Suprapubic skin (tissue), 4 donors: Measurements from ENCODE around the gene ZNF774. TPM values are rescaled to one million over a fixed set of nuclear protein-coding genes. Genes with fewer than 3 reads are reported as not detected.
"Not testable (repeated sequence)": the region's sequence is repeated elsewhere in the genome, so short reads cannot be mapped to it uniquely, and the experiment has no call there.

ENCODE experiments used
- DNase-seq, 2 donors: peaks; one replicate each; pipeline ENCODE4 v3.0.0-alpha.2; 2019; ENCODE audit warnings: low spot score in 2 of 2
- H3K27ac ChIP-seq: fragments of 200-600 bp; sonication (generic); one replicate; pipeline ENCODE4 v1.5.1; 2019
- H3K27me3 ChIP-seq: fragments of 200-600 bp; sonication (generic); one replicate; pipeline ENCODE4 v1.5.1; 2019
- H3K36me3 ChIP-seq: fragments of 200-600 bp; sonication (generic); one replicate; pipeline ENCODE4 v1.5.1; 2019
- H3K4me1 ChIP-seq: fragments of 200-600 bp; sonication (generic); one replicate; pipeline ENCODE4 v1.5.1; 2019
- H3K4me3 ChIP-seq: fragments of 200-600 bp; sonication (generic); one replicate; pipeline ENCODE4 v1.5.1; 2019; ENCODE audit warnings: mild to moderate bottlenecking
- H3K9me3 ChIP-seq: fragments of 200-600 bp; sonication (generic); one replicate; pipeline ENCODE4 v1.5.1; 2019
- EP300 ChIP-seq: sonication (generic); formaldehyde crosslinking; IDR thresholded peaks from one replicate; pipeline ENCODE4 v1.6.1; 2017; ENCODE audit warnings: antibody characterized with exemption
- POLR2A ChIP-seq, 2 donors: fragments of 450-650 bp; IDR thresholded peaks; one replicate each; pipeline ENCODE4 v1.6.1; 2017; ENCODE audit warnings: antibody characterized with exemption in 2 of 2, mild to moderate bottlenecking in 2 of 2, moderate library complexity in 2 of 2
- POLR2AphosphoS5 ChIP-seq, 3 donors: sonication (generic); formaldehyde crosslinking; IDR thresholded peaks; one replicate each; pipeline ENCODE4 v1.6.1; 2017; ENCODE audit warnings: antibody characterized with exemption in 3 of 3
- WGBS: methylation state at CpG from one replicate; pipeline ENCODE4 v1.1.5; 2018; 5-methylcytosine and 5-hydroxymethylcytosine counted together
- total RNA-seq, 4 donors: library from RNA; depleted of rRNA; stranded (reverse); fragments of >200 nt; gene quantifications; one replicate each; pipeline ENCODE4 v1.1.0, GENCODE V29; 2016
- TF ChIP-seq, protein P1 (sequence below), 2 donors: fragments of 200-600 bp in 1 of 2; fragments of 450-650 bp in 1 of 2; sonication (generic) in 1 of 2; IDR thresholded peaks; one replicate each; pipeline ENCODE4 v1.5.1; 2016 to 2019; ENCODE audit warnings: antibody characterized with exemption in 2 of 2, mild to moderate bottlenecking in 1 of 2, moderate library complexity in 1 of 2

Gene ZNF774
- total RNA-seq, 4 donors from 2014 or later, result 1.4 to 7.2 (median 3.2) TPM

DNA sequence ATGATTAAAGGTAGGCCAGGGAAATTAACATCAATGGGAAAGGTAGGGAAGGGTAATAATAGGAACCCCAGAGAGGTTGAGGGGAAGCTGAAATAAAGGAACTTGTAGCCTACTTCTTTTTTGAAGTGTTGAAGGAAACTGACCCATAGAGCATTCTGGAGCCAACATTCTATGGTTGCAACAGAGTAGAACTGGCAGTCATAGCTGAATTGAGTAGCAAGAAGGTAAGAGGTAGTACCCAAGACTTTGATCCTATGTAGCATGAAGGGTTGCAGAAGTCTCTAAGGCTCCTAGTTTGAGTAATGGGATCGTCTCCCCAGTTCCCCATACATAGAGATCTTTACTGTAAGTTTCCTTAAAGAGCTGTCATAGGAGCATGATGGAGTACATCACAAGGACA lies 7.4 kb upstream of the ZNF774 start:
- no peaks in the 10 kb centered on the region for H3K9me3 ChIP-seq
- peaks cover 2% of the 10 kb centered on the region for H3K4me1 ChIP-seq
- no peak overlapping the region for H3K27ac ChIP-seq
- TF ChIP-seq POLR2A (IDR thresholded peaks at IDR 0.05), result no peak
- no peak for TF ChIP-seq POLR2AphosphoS5 (IDR thresholded peaks at IDR 0.05)
- no peak for TF ChIP-seq EP300
- TF ChIP-seq, protein P1, sequence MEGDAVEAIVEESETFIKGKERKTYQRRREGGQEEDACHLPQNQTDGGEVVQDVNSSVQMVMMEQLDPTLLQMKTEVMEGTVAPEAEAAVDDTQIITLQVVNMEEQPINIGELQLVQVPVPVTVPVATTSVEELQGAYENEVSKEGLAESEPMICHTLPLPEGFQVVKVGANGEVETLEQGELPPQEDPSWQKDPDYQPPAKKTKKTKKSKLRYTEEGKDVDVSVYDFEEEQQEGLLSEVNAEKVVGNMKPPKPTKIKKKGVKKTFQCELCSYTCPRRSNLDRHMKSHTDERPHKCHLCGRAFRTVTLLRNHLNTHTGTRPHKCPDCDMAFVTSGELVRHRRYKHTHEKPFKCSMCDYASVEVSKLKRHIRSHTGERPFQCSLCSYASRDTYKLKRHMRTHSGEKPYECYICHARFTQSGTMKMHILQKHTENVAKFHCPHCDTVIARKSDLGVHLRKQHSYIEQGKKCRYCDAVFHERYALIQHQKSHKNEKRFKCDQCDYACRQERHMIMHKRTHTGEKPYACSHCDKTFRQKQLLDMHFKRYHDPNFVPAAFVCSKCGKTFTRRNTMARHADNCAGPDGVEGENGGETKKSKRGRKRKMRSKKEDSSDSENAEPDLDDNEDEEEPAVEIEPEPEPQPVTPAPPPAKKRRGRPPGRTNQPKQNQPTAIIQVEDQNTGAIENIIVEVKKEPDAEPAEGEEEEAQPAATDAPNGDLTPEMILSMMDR (IDR thresholded peaks at IDR 0.05), result no peak
- no peaks in the 10 kb centered on the region for H3K27me3 ChIP-seq
- H3K36me3 ChIP-seq, result no peaks in the 10 kb centered on the region
- DNase-seq, result no peak
- no peak overlapping the region for H3K4me3 ChIP-seq
- 80% methylated on average over 1 of the region's 1 CpG for WGBS

DNA sequence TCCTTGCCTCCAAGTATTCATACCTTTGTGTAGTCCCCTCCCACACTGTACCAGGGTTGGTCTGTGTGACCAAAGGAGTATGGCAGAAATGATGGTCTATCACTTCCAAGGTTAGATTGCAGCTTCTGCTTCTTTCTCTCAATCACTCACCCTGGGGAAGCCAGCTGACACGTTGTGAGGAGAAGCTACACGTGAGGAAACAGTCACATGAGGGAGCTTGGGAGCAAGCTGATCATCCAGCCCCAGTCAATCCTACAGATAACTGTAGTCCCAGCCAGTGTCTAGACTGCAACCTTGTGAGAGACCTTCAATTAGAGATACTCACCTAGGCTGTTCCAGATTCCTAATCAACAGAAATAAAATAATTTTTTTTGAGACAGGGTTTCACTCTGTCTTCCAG lies 6.2 kb upstream of the ZNF774 start:
- H3K4me3 ChIP-seq, result no peak overlapping the region
- TF ChIP-seq EP300, result no peak
- no peak for TF ChIP-seq POLR2AphosphoS5 (IDR thresholded peaks at IDR 0.05)
- TF ChIP-seq POLR2A (IDR thresholded peaks at IDR 0.05), result no peak
- TF ChIP-seq, protein P1 (IDR thresholded peaks at IDR 0.05), result no peak
- H3K27ac ChIP-seq, result no peak overlapping the region
- H3K9me3 ChIP-seq, result no peaks in the 10 kb centered on the region
- peak in 1 of 2 donors; percentile 9 for DNase-seq
- no peaks in the 10 kb centered on the region for H3K36me3 ChIP-seq
- 33% methylated on average over 2 of the region's 2 CpGs for WGBS
- peaks cover 2% of the 10 kb centered on the region for H3K4me1 ChIP-seq
- H3K27me3 ChIP-seq, result no peaks in the 10 kb centered on the region

DNA sequence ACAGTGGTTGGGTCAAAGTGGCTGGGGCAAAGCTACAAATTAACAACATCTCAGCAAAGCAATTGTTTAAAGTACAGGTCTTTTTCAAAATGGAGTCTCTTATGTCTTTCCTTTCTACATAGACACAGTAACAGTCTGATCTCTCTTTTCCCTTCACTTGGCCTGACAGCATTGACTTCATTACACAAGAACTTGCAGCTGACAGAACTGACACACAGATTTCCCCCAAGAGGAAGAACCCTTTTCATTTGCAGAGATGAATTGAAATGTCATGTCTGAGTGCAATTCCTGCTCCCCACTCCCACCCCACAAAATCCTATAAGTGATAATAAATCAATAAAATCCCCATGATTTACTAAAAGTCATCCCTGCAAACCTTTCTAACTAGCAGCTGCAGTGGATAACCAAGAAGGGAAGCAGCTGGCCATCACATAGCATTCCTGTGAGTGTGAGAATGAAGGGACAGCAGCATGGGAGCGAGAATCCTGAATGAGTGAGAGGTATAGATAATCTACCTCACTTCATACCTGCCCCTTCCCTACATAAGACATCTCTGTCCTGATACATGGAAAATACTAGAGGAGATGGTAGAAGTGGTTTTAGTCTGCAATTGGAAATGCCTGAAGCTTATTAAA lies 4.5 kb upstream of the ZNF774 start:
- H3K9me3 ChIP-seq, H3K27me3 ChIP-seq, H3K27ac ChIP-seq, H3K36me3 ChIP-seq, DNase-seq, H3K4me3 ChIP-seq, H3K4me1 ChIP-seq: not testable (repeated sequence)
- WGBS, result 95% methylated on average over 1 of the region's 1 CpG

DNA sequence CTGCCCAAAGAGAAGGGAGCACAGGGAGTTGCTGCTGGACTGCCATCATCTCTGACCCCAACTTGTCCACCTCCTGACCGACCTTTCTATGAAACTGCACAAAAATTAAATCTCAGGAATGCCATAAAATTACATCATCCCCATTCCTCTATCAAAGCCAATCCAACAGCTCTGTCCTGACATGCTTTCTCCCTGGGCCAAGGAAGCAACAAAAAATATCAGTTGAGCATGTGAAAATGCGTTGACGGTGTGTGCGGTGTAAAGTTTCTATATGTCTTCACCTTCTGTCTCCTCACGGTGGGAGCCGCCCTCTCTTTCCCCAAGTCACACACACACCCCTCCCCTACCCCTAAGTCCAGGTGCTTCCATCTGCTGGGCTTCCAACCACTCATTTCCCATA lies 3.6 kb upstream of the ZNF774 start:
- DNase-seq, result peak in 1 of 2 donors; percentile 15
- TF ChIP-seq EP300 (no peak), POLR2A (IDR thresholded peaks at IDR 0.05) (no peak), POLR2AphosphoS5 (IDR thresholded peaks at IDR 0.05) (no peak)
- TF ChIP-seq, protein P1 (IDR thresholded peaks at IDR 0.05), result no peak
- Histone ChIP-seq H3K4me1 (peaks cover 5% of the 10 kb centered on the region), H3K27me3 (no peaks in the 10 kb centered on the region), H3K36me3 (no peaks in the 10 kb centered on the region), H3K27ac (no peak overlapping the region), H3K4me3 (no peak overlapping the region), H3K9me3 (no peaks in the 10 kb centered on the region)
- 53% methylated on average over 6 of the region's 6 CpGs for WGBS

DNA sequence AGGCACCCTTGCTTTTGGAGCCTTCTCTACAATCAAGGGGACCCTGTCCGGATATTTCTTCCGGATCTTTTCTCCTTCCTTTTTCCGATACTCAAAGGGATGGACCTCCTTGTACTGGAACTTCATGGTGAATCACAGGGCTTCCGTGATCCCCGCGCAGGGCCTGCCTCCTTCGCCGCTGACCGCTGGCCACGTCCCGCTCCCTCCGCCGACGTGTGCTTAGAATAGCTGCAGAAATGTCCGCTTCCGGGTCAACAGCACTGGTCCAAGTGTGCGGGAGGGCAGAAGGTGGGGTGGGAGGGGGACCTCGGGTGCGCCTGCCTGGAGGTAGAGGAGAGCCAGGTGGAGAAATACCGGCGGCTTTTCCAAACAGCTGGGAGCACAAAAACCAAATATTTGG lies 3.0 kb upstream of the ZNF774 start:
- H3K4me3 ChIP-seq, result no peak overlapping the region
- no peaks in the 10 kb centered on the region for H3K36me3 ChIP-seq
- no peak overlapping the region for H3K27ac ChIP-seq
- 96% methylated on average over 21 of the region's 21 CpGs for WGBS
- H3K9me3 ChIP-seq, result no peaks in the 10 kb centered on the region
- TF ChIP-seq, protein P1 (IDR thresholded peaks at IDR 0.05), result no peak
- TF ChIP-seq POLR2A (IDR thresholded peaks at IDR 0.05) (no peak), EP300 (no peak), POLR2AphosphoS5 (IDR thresholded peaks at IDR 0.05) (no peak)
- peak in 1 of 2 donors; percentile 34 for DNase-seq
- H3K27me3 ChIP-seq, result no peaks in the 10 kb centered on the region
- peaks cover 5% of the 10 kb centered on the region for H3K4me1 ChIP-seq

DNA sequence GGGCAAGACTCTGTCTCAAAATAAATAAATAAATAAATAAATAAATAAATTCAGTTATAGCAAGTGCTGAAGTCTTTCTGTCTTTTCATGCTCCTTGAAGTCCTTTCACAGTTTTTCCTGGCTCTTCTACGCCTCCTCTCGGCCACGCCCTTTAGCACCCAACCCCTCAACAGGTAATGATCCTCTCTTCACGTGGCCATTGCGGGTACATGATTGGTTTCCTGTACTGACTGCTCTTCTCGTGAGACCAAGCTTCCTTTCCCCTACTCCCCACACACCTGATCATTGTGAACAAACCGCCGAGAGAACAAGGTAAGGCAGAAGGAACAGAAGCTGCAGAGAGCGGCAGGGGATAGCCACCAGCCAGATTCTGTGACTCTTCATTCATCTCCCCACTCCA lies 2.3 kb upstream of the ZNF774 start:
- Histone ChIP-seq H3K27me3 (no peaks in the 10 kb centered on the region), H3K4me1 (peaks cover 5% of the 10 kb centered on the region), H3K4me3 (no peak overlapping the region), H3K27ac (no peak overlapping the region), H3K9me3 (no peaks in the 10 kb centered on the region), H3K36me3 (no peaks in the 10 kb centered on the region)
- peak in 1 of 2 donors; percentile 16 for DNase-seq
- 93% methylated on average over 9 of the region's 9 CpGs for WGBS
- TF ChIP-seq, protein P1 (IDR thresholded peaks at IDR 0.05), result no peak
- TF ChIP-seq EP300 (no peak), POLR2A (IDR thresholded peaks at IDR 0.05) (no peak), POLR2AphosphoS5 (IDR thresholded peaks at IDR 0.05) (no peak)
